Measurements from ENCODE around the gene FBXO34. TPM values are rescaled to one million over a fixed set of nuclear protein-coding genes. Genes with fewer than 3 reads are reported as not detected.

Gene FBXO34
- total RNA-seq, result 10 to 100 TPM; 15.1 to 15.9 TPM

GRCh38 chr14:55270832-55271571, at the start of gene FBXO34:
TSS of gene FBXO34 (plus strand) at chr14:55271421. CDS start at chr14:55350391, 78,970 bp downstream.
- no peaks in the 10 kb centered on the region for H3K27me3 Mint-ChIP-seq
- DNase-seq, result peak; percentile 97
- peak within 1 kb of the TSS; percentile 85 for H3K4me3 Mint-ChIP-seq
- peaks cover 30% of the 10 kb centered on the region for H3K4me1 Mint-ChIP-seq
- no peaks in the 10 kb centered on the region for H3K9me3 Mint-ChIP-seq
- peaks cover 5% of the 10 kb centered on the region for H3K36me3 Mint-ChIP-seq
- H3K27ac Mint-ChIP-seq, result peak within 1 kb of the TSS; percentile 91

- H3K27ac Mint-ChIP-seq, result no peak overlapping the region
- H3K4me3 Mint-ChIP-seq, result no peak overlapping the region
- H3K4me1 Mint-ChIP-seq, result no peaks in the 10 kb centered on the region
- H3K27me3 Mint-ChIP-seq, result no peaks in the 10 kb centered on the region
- peaks cover 3% of the 10 kb centered on the region for H3K36me3 Mint-ChIP-seq
- no peak for DNase-seq
- peaks cover 9% of the 10 kb centered on the region for H3K9me3 Mint-ChIP-seq
Measured at GRCh38 chr14:55221968-55222367, 49.3 kb upstream of the FBXO34 start.

- Mint-ChIP-seq H3K27ac (no peak overlapping the region), H3K4me3 (no peak overlapping the region), H3K27me3 (no peaks in the 10 kb centered on the region), H3K4me1 (no peaks in the 10 kb centered on the region), H3K36me3 (peaks cover 4% of the 10 kb centered on the region), H3K9me3 (peaks cover 15% of the 10 kb centered on the region)
- DNase-seq, result no peak
Measured at GRCh38 chr14:55223364-55223763, 47.9 kb upstream of the FBXO34 start.

- Mint-ChIP-seq H3K4me3 (no peak overlapping the region), H3K36me3 (peaks cover 4% of the 10 kb centered on the region), H3K9me3 (peaks cover 15% of the 10 kb centered on the region), H3K4me1 (no peaks in the 10 kb centered on the region), H3K27ac (no peak overlapping the region), H3K27me3 (peaks cover 12% of the 10 kb centered on the region)
- no peak for DNase-seq
Measured at GRCh38 chr14:55228261-55228660, 43.0 kb upstream of the FBXO34 start.

DNA sequence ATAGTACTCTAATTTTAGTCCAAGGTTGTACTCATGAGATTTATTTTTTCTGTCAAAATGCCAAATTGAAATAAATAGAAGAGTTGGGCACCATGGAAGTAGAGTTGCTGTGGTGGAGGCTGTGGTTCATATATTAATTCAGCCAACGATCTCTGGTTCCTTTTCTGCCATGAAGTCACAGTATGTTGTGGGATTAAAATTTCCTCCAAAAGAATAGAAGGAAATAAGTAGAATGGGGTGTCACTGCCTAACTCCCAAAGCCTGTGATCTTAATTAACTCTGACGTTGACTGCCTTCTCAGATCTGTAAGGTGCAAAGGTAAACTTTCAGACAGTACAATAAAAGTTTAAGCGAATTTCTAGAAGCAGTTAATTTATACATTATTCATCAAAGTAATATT, 37.6 kb upstream of the FBXO34 start:
- no peak overlapping the region for H3K4me3 Mint-ChIP-seq
- H3K9me3 Mint-ChIP-seq, result no peaks in the 10 kb centered on the region
- H3K4me1 Mint-ChIP-seq, result no peaks in the 10 kb centered on the region
- H3K27ac Mint-ChIP-seq, result no peak overlapping the region
- peaks cover 25% of the 10 kb centered on the region for H3K27me3 Mint-ChIP-seq
- DNase-seq, result no peak
- no peaks in the 10 kb centered on the region for H3K36me3 Mint-ChIP-seq

GRCh38 chr14:55238019-55238680, 33.1 kb upstream of the FBXO34 start:
- Mint-ChIP-seq H3K9me3 (no peaks in the 10 kb centered on the region), H3K27ac (no peak overlapping the region), H3K36me3 (no peaks in the 10 kb centered on the region), H3K4me3 (no peak overlapping the region), H3K27me3 (peaks cover 24% of the 10 kb centered on the region), H3K4me1 (no peaks in the 10 kb centered on the region)
- DNase-seq, result no peak

GRCh38 chr14:55239320-55239719, 31.9 kb upstream of the FBXO34 start:
- H3K36me3 Mint-ChIP-seq, result no peaks in the 10 kb centered on the region
- peaks cover 22% of the 10 kb centered on the region for H3K27me3 Mint-ChIP-seq
- H3K4me1 Mint-ChIP-seq, result no peaks in the 10 kb centered on the region
- H3K27ac Mint-ChIP-seq, result no peak overlapping the region
- H3K9me3 Mint-ChIP-seq, result no peaks in the 10 kb centered on the region
- DNase-seq, result no peak
- H3K4me3 Mint-ChIP-seq, result no peak overlapping the region

DNA sequence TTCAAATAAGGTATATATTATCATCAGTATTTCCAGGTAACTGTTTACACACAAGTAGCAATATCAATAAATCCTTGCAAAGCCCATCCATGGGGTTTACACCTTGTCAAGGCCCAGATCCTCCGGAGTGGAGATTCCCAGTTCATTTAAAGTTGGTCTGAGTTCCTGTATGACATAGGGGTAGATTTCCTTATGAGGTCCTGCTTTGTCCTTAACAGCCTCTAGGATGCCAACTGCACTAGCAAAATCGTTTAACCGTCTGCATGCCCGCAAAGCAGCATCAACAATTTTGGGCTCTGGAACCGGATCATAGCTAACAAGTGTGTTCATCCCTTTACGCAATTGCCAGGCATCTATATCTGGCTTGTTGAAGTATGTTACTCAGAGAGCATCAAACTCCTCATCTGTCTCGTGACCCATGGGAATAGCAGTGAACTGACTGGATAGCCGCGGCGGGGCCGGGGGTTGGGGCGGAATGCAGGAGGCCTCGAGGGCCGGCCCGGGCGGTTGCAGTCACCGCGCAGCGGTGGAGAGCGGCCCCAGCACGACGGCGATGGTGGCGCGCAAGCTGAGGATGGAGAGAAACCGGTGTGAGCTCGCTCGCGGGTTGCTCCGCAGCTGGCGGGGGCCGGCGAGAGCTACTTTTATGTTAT, 30.6 kb upstream of the FBXO34 start:
- H3K27ac Mint-ChIP-seq, result no peak overlapping the region
- H3K4me3 Mint-ChIP-seq, result no peak overlapping the region
- H3K9me3 Mint-ChIP-seq, result no peaks in the 10 kb centered on the region
- H3K4me1 Mint-ChIP-seq, result no peaks in the 10 kb centered on the region
- no peaks in the 10 kb centered on the region for H3K36me3 Mint-ChIP-seq
- no peak for DNase-seq
- peaks cover 18% of the 10 kb centered on the region for H3K27me3 Mint-ChIP-seq

- Mint-ChIP-seq H3K27ac (no peak overlapping the region), H3K4me1 (no peaks in the 10 kb centered on the region), H3K4me3 (no peak overlapping the region), H3K9me3 (no peaks in the 10 kb centered on the region), H3K36me3 (no peaks in the 10 kb centered on the region), H3K27me3 (peaks cover 18% of the 10 kb centered on the region)
- DNase-seq, result no peak
Measured at GRCh38 chr14:55241673-55242072, 29.5 kb upstream of the FBXO34 start.

DNA sequence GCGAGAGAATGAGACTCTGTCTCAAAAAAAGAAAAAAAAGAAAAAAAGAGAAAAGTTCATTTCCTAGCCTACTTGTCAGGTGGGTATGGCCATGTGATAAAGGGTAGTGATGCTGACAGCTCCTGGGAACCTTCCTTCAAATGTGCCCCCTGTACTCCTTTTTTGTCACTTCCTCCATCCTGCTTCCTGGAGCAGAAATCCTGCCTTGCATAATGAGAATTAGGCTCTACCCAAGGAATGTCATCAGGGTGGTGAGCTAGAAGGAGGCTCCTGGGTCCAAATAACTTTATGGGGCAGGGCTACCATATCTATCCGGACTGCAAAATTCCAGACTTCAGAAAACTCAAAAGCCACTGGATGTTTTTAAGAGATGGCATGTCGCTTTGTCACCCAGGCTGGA, 27.8 kb upstream of the FBXO34 start:
- no peak for DNase-seq
- no peaks in the 10 kb centered on the region for H3K36me3 Mint-ChIP-seq
- no peak overlapping the region for H3K4me3 Mint-ChIP-seq
- no peak overlapping the region for H3K27ac Mint-ChIP-seq
- no peaks in the 10 kb centered on the region for H3K4me1 Mint-ChIP-seq
- peaks cover 25% of the 10 kb centered on the region for H3K27me3 Mint-ChIP-seq
- no peaks in the 10 kb centered on the region for H3K9me3 Mint-ChIP-seq

DNA sequence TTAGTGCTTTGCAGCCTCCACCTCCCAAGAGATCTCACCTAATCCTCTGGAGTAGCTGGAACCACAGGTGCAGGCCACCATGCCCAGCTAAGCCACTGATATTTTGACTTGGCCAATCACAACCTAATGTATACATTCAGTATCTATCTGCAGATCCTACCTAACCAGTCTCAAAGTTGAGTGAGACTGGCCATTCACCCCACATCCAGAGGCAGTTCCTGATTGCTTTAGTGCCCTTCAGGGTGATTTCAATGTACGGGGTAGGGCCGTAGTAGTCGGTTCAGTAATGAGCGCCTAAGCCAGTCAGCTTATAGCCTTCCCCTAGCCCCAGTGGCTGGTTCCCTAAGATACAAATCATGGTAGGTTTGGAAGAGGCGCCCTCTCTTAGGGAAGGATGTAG, 27.4 kb upstream of the FBXO34 start:
- no peaks in the 10 kb centered on the region for H3K9me3 Mint-ChIP-seq
- no peak overlapping the region for H3K27ac Mint-ChIP-seq
- DNase-seq, result no peak
- no peaks in the 10 kb centered on the region for H3K4me1 Mint-ChIP-seq
- no peaks in the 10 kb centered on the region for H3K36me3 Mint-ChIP-seq
- peaks cover 24% of the 10 kb centered on the region for H3K27me3 Mint-ChIP-seq
- no peak overlapping the region for H3K4me3 Mint-ChIP-seq

GRCh38 chr14:55245657-55246268, 25.5 kb upstream of the FBXO34 start:
- Mint-ChIP-seq H3K9me3 (no peaks in the 10 kb centered on the region), H3K36me3 (no peaks in the 10 kb centered on the region), H3K4me3 (no peak overlapping the region), H3K4me1 (peaks cover 2% of the 10 kb centered on the region), H3K27ac (no peak overlapping the region), H3K27me3 (peaks cover 27% of the 10 kb centered on the region)
- no peak for DNase-seq

GRCh38 chr14:55248411-55248810, 22.8 kb upstream of the FBXO34 start:
- DNase-seq, result no peak
- Mint-ChIP-seq H3K9me3 (no peaks in the 10 kb centered on the region), H3K27me3 (peaks cover 28% of the 10 kb centered on the region)

GRCh38 chr14:55249423-55249822, 21.8 kb upstream of the FBXO34 start:
- H3K4me1 Mint-ChIP-seq, result peaks cover 2% of the 10 kb centered on the region
- no peak overlapping the region for H3K27ac Mint-ChIP-seq
- peaks cover 31% of the 10 kb centered on the region for H3K27me3 Mint-ChIP-seq
- H3K36me3 Mint-ChIP-seq, result no peaks in the 10 kb centered on the region
- DNase-seq, result no peak
- no peak overlapping the region for H3K4me3 Mint-ChIP-seq
- no peaks in the 10 kb centered on the region for H3K9me3 Mint-ChIP-seq

More at GRCh38 chr14:55248411-55248810, 22.8 kb upstream of the FBXO34 start:
- Mint-ChIP-seq H3K4me3 (no peak overlapping the region), H3K4me1 (peaks cover 2% of the 10 kb centered on the region), H3K36me3 (no peaks in the 10 kb centered on the region), H3K27ac (no peak overlapping the region)

- Mint-ChIP-seq H3K9me3 (no peaks in the 10 kb centered on the region), H3K27me3 (peaks cover 27% of the 10 kb centered on the region), H3K27ac (no peak overlapping the region), H3K4me1 (peaks cover 2% of the 10 kb centered on the region), H3K36me3 (no peaks in the 10 kb centered on the region), H3K4me3 (no peak overlapping the region)
- no peak for DNase-seq
Measured at GRCh38 chr14:55253276-55253675, 17.9 kb upstream of the FBXO34 start.

Measured in activated naive CD8-positive, alpha-beta T cell treated with anti-CD3 and anti-CD28 coated beads for 36 hours (primary cell).